BJ (cell line): ENCODE measurements around the gene PODN. TPM values are rescaled to one million over a fixed set of nuclear protein-coding genes. Genes with fewer than 3 reads are reported as not detected.

Experiments used
- CTCF ChIA-PET: fragments of 350-600 bp; formaldehyde crosslinking; extraction: SDS; loops from one replicate; lab custom pipeline; 2021; ENCODE audit warnings: antibody characterized with exemption, inconsistent platforms; lab: Yijun Ruan, JAX
- POLR2A ChIA-PET: fragments of 300-600 bp; sonication (Branson Sonifier 250); formaldehyde crosslinking; extraction: SDS; loops from one replicate; lab custom pipeline; 2021; ENCODE audit warnings: antibody characterized with exemption; lab: Charles Lee
- DNase-seq: peaks from one replicate; pipeline ENCODE4 v3.0.0-alpha.2; 2011; ENCODE audit warnings: low read depth
- H3K27me3 ChIP-seq: 2 replicates; pipeline ENCODE4 v1.6.0; 2011; ENCODE audit warnings: low read length; ENCODE audit not compliant: control insufficient read depth, insufficient read depth
- H3K36me3 ChIP-seq: 2 replicates; pipeline ENCODE4 v1.5.1; 2011; ENCODE audit warnings: low read length; ENCODE audit not compliant: control insufficient read depth, insufficient read depth
- H3K4me3 ChIP-seq: 2 replicates; pipeline ENCODE4 v1.5.1; 2011; ENCODE audit warnings: low read depth, mild to moderate bottlenecking, control low read depth, low read length
- CTCF ChIP-seq: IDR thresholded peaks from 2 replicates; pipeline ENCODE4 v1.5.1; 2011; ENCODE audit warnings: low read depth, mild to moderate bottlenecking, control low read depth, inconsistent platforms, low read length, moderate library complexity; ENCODE audit not compliant: insufficient read depth
- polyA plus RNA-seq: library from polyadenylated mRNA; depleted of rRNA; stranded (reverse); fragments of >200 nt; gene quantifications from 2 replicates; pipeline ENCODE4 v1.2.3, GENCODE V29; 2011

Gene PODN
- polyA plus RNA-seq, 1 experiment: 107 TPM

GRCh38 chr1:53076165-53076564 lies 14.2 kb downstream of the PODN start:
- CTCF ChIA-PET: no interaction called here
- H3K4me3 ChIP-seq: no peak overlapping the region
- POLR2A ChIA-PET: no interaction called here
- H3K27me3 ChIP-seq: no peaks in the 10 kb centered on the region
- no peak for TF ChIP-seq CTCF
- H3K36me3 ChIP-seq: peaks cover 38% of the 10 kb centered on the region
- DNase-seq: no peak

GRCh38 chr1:53076721-53077598 lies 14.9 kb downstream of the PODN start:
- CTCF ChIA-PET: no interaction called here
- no peak for DNase-seq
- no peak for TF ChIP-seq CTCF
- H3K4me3 ChIP-seq: no peak overlapping the region
- H3K27me3 ChIP-seq: no peaks in the 10 kb centered on the region
- POLR2A ChIA-PET: interaction anchor here (0.6 kb wide), 1 partner anchor 13 kb away, joined by 3 read pairs; no protein-coding TSS in a partner anchor
- peaks cover 44% of the 10 kb centered on the region for H3K36me3 ChIP-seq

- POLR2A ChIA-PET: interaction anchor here (0.6 kb wide), 1 partner anchor 13 kb away, joined by 3 read pairs; no protein-coding TSS in a partner anchor
- Histone ChIP-seq H3K36me3 (peaks cover 48% of the 10 kb centered on the region), H3K4me3 (no peak overlapping the region), H3K27me3 (no peaks in the 10 kb centered on the region)
- CTCF ChIA-PET: no interaction called here
- no peak for TF ChIP-seq CTCF
- DNase-seq: no peak
Observed at GRCh38 chr1:53077599-53077965, 15.6 kb downstream of the PODN start.

GRCh38 chr1:53078333-53079101 lies 16.5 kb downstream of the PODN start:
- peaks cover 56% of the 10 kb centered on the region for H3K36me3 ChIP-seq
- H3K27me3 ChIP-seq: no peaks in the 10 kb centered on the region
- no peak for TF ChIP-seq CTCF
- ChIA-PET CTCF (interaction anchor here (0.8 to 1.4 kb wide), 3 partner anchors 15 to 94 kb away, joined by 3 read pairs; no protein-coding TSS in a partner anchor), POLR2A (no interaction called here)
- H3K4me3 ChIP-seq: no peak overlapping the region
- no peak for DNase-seq

GRCh38 chr1:53079251-53079650 lies 17.2 kb downstream of the PODN start:
- no peak for TF ChIP-seq CTCF
- Histone ChIP-seq H3K36me3 (peaks cover 63% of the 10 kb centered on the region), H3K4me3 (no peak overlapping the region), H3K27me3 (no peaks in the 10 kb centered on the region)
- ChIA-PET POLR2A (no interaction called here), CTCF (interaction anchor here (0.8 to 1.4 kb wide), 3 partner anchors 16 to 93 kb away, joined by 3 read pairs; no protein-coding TSS in a partner anchor)
- DNase-seq: no peak
